H4 (cell line): ENCODE measurements around the gene CDH4. TPM values are rescaled to one million over a fixed set of nuclear protein-coding genes. Genes with fewer than 3 reads are reported as not detected.

ENCODE experiments used
- DNase-seq: peaks from one replicate; pipeline ENCODE4 v3.0.0-alpha.2; 2015; ENCODE audit warnings: low spot score
- total RNA-seq: library from RNA; depleted of rRNA; stranded (reverse); fragments of >200 nt; shearing (Covaris generic); gene quantifications from 2 replicates; pipeline ENCODE4 v1.2.3, GENCODE V29; 2014

The CDH4 gene
- total RNA-seq, 1 experiment from 2014 or later = 0.14 TPM

DNA sequence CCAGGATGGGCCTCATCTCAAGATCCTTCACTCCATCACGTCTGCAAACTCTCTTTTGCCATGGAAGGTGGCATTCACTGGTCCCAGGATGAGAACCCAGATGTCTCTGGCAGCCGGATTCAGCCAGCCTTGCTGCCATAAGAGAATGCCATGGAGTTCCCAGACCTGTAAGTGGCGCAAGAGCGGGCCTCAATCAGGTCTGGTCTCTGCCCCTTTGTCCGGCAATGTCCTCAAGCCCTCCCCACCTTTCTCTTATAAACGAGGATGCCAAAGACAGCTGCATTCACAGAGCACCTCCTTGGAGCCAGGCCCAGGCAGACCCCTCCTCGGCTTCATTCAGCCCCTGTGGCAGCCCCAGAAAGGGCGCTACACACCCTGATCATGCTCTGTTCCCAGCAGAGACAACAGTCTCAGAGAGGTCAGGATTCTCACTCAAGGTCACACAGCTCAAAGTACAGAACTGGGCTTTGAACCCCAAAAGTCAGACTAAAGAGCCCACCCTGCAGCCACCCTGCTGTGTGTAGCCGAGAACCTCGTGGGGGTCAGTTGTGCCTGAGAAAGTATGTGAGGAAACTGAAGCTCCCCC is 549.9 kb downstream of the CDH4 start:
- no peak for DNase-seq

DNA sequence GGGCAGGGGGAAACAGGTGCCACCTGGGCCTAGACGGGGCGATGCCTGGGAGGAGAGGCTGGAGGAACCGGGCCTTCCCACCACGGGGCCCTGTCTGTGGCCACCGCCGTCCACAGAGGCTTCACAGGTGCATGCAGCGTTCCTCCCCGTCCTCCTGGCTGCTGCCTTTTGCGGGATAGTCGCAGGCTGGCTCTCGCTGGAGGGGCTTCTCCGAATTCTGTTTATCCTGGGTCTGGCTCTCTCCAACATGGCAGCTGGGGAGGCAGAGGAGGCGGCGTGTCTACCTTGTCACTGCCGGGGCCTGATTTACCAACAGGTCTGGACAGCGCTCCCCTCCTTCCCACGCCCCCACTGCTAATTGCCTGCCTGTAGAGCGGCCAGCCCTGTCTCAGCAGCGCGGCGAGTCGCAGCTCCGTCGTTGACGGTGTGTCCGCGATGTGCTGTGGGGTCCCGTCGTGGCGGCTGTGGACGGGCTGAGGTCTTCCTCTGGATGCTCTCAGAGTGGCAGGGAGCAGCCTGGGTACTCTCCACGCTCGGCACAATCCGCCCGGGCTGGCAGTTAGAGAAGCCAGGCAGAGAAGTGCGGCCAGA is 550.8 kb downstream of the CDH4 start:
- DNase-seq = no peak

DNA sequence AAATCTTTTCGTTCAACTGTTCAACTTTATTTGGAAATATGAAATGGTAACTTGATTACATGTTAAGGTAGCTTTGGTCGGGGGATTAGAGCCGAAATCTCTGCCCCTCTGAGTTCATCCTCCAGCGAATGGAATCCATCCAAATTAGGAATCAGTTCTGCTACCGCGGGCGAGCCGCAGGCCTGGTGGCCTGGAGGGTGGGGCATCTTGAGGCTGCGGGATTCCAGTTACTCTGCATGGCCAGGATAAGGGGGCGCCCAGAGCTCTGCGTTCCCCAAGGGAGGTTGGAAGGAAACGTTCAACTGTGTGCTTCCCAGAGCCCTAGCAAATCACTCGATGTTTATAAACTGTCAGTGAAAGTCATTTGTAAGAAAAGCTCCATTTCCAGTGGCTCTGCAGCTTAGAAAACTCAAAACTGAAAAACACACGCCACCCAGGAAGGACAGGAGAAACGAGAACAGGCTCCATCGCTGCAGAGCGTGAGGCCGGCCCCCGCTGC is 551.4 kb downstream of the CDH4 start:
- no peak for DNase-seq

DNA sequence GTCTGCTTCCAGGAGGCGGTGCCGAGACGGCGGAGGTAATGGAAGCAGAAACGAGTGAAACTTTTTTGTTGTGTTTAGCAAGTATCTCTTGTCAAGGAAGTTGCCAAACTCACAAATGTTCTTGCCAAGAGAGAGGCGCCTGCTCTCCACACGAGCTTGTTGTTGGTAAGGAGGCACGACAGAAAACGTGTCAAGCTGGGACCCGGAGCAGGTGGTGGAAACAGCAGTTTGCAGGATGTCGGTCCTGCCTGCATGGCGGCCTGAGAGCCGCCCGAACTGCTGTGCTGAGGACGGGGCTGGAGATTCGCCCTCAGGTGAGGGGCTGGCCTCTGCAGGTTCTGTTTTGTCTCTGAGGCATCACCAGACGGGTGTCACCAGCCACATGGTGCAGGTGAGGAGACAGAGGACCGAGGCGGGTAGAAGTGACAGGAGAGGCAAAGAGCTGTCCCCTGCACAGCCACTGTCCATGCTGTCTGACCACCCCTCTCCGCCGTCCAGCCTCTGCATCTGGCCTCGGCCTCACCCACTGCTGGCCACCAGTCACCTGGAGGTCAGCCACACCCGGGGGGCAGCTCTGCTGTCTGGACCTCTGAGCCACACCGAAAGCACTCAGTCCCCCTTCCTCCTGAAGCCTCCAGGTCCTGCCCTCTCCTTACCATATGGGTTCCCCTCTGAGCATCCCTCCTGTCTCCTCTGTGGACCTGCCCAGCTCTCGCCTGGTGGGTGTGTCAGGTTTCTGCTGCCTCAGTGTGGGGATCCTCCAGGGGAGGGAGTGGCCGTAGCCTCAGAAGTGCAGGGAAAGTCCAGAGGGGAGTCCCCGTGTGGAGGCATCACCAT is 552.1 kb downstream of the CDH4 start:
- no peak for DNase-seq

DNA sequence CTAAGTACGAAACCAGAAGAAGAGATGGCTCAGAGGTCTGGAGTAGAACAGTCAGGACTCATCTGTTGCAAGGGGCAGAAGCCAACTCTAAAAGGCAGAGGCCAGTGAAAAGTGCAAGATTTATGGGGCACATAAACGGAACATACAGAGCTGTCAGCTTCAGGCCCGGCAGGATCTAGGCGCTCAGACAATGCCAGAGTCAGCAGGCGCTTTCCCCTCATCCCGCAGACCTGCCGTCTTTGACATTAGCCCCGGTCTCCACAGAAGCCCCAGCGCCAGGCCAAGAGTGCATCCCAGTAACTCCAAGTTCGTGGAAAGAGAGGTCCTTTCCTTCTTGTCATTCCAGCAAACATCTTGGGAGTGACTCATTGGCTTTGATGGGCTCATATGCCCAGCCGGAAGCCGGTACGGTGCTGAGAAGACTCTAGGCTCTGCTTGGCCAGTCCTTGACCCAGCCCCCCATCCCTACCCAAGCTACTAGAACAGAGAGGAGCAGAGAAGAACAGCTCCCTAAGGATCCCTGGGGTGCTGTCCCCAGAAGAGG is 552.8 kb downstream of the CDH4 start:
- no peak for DNase-seq

DNA sequence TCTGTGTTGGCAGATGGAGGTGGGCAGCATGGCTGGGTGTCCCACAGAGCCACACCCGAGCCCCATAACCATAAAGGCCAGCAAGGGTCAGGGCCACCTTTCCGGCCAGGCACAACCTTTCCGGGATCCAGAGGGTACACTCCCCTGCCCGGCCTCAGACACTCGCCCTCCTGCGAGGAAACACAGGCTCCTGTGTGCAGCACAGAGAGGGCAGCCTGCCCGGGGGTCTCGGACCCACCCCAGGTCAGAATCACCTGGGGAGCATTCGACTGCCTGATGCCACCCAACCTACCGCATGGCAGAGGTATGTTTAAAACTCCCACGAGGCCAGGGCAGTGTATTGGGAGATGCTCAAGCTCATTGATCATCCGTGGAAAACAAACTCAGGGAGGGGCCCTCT is 553.3 kb downstream of the CDH4 start:
- DNase-seq = no peak

DNA sequence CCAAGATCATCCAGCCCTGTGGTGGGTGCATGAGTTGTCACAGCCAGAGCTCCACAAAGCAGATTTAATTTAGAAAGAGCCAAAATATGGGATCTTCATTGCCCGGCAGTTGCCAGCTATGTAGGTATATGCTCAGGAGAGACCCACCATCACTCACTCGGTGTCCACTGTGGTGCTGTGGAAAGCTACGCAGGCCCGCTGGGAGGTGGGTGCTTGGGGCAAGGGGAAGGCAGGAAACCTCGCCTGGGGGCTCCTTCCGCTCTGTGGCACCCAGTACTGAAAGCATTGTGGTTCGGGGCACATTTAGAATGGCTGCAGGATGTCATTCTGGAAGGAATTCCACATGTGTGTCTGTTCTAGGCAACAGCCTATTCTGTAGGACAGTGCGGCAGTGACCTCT is 553.7 kb downstream of the CDH4 start:
- no peak for DNase-seq

DNA sequence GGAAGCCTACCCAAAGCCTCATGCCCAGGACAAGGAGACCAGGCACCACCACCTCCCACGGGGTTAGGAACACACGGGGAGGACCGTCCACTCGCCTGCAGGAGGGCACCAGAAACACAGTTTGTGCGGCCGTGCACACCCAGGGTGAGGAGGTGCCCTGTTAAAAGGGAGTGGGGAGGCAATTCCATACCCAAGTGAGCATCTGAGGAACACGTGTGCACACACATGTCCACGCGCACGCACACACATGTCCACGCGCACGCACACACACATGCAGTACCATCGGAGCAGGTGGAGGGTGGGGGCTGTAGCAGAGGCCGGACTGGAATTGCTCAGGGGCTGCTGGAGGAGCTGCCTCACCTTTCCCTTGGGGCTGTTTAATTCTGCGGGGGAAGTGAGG is 554.3 kb downstream of the CDH4 start:
- DNase-seq = no peak

DNA sequence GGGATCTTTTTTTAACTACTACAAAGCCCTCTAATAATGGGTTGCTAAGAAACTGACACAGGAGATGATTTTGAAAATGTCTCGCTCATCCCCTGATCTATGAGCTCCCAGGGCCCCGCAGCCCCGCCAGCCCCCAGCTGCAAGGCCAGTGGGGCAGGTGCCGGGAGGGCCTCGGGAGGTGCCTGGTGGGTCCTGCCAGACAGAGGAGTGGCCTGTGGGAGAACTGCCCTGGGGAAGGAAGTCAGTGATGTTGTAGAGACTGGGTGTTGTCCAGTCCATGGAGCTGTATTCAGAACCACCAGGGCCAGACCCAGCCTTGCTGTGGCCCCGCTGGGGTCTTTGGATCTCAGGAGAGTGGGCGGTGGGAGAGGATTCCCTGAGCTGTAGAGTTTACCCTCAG is 554.9 kb downstream of the CDH4 start:
- DNase-seq = no peak

DNA sequence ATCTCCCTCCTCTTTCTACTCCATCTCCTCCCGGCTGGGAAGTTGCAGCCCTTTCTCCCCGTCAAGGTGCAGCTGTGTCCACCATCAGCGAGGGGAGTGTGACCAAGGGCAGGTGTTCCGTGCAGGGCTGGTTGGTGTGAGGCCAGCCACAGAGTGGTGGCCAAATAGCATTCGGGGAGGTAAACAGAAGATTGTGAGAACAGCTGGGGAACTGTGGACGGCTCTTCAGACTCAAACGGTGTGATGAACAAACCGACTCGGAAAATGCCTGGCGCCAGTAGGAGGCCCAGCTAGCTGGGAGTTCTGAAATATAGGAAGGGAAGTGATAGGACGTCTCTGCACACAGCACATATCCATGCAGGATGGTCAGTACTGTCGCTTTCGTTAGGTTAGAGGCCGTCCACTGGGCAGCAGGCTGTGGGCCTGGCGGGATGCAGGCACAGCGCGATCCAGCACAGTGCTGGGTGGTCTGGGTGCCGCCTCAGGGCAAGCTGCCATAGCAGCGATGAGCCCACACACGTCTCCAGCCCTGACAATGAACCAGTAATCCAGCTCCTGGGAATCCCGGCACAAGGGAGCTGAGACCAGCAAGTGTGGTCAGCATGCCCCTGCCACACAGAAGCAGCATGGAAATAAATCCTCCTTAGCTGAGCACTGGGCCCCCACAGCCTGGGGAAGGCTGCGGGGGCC is 555.6 kb downstream of the CDH4 start:
- DNase-seq = no peak

DNA sequence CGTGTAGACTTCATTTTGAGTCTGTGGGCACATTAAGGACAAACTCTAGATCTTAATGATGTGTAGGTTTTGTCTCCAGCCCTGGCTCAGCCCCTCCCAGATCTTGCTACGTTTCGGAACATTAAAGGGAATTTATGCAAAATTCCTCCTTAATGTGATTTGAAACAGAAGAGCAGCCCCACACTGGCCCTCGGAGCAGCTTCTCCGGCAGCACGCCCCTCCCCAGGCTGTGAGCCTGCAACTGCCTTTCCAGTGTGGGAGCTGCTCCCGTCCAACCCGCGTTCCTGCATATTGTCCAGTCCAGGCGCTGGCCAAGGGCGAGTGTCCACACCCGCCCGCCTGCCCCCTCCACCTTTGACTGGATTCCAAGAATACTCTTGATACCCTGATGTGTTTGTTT is 556.4 kb downstream of the CDH4 start:
- no peak for DNase-seq

DNA sequence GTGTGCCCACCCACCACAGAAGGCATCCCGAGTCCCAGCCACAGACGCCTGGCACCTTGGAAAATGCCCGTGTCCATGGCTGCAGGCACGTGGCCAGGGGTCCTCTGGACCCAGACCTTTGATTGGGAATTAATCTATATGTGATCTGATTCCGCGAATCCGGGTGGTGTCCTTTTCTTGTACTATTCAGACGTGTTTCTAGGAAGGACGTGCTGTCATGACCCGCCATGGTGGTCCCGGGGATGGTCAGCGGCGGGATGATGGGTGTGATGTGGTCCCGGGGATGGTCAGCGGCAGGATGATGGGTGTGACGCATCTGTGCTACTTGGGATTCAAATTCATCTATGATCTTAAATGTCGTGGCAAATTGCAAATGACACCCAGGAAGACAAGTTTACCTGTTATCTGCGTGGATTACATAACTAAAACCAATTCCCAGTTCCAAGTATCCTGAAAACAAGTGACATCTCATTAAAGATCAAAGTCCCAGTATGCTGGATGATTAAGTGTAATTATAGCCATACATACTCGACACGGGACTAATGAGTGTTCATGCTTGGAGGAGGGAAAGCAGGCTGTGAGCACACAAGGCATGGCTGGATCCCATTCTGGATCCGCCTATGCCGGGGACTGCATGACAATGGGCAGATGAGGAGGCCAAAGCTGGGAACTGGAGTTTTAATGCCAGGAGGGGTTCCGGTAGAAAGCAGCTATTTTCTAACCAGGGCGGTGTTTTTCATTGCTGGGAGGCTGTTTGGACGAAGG is 557.1 kb downstream of the CDH4 start:
- DNase-seq = no peak

DNA sequence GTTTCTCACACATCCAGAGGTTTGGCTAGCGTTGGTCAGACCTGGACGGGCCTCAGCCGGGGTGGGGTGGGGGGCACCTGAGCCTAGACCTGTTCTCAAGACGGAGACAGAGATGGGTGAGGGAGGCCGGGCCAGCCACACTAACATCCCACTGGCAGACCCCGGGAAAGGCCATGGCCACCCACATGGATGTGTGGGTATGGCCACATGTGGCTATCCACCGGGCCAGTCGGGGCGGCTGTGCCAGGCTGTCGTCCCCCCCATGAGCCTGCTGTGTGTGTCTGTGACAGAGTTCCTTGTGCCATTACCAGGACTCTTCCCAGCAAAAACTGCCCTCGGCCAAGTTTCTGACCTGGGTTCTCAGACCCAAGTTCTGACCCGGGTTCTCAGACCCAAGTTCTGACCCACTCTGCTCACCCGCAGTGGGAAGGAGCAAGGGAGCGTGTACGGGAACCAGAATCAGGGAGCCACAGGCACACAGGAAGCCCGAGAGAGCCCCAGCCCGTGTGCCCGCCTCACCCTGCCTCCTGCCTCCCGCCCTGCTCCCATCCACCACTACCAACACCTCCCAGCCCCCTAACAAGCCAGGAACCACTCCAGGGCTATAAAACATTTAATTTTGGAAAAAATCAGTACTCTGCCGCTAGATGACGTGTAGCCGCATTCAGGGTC is 558.1 kb downstream of the CDH4 start:
- no peak for DNase-seq

DNA sequence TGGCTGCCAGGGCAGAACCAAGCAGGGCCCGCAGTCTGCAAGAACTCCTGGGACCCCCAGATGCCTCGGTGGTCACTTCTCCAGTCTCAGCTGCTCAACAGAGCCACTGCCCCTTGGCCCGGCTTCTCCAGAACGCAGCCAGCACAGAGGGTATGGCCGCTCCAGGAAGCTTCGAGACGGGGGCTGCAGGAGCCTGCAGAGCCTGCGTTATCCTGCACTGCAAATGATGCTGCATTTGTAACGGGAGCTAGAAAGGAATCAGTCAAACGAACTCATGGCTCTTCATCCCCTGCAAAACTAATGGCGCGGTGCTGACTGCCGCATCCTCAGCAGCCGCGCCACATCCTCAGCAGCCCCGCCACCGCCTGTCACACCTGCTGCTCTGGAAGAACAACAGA is 558.7 kb downstream of the CDH4 start:
- no peak for DNase-seq

DNA sequence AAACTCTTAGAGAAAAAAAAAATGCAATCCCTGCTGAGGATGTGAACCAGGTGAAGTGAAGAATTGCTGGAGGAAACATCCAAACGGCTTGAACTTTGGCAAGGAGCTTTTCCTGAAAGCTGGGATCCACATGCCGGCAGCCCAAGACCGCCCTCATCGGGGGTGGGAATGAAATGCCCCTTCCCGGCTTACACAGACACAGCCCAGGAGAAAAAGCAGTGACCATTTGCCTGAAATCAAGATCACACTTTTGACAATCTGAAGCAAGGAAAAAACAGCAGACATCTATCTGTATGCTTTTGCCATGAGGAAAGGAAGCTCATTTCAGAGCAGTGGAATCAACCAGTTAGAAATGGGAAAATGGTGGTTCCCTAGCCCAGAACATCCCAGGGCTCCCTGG is 559.1 kb downstream of the CDH4 start:
- no peak for DNase-seq

DNA sequence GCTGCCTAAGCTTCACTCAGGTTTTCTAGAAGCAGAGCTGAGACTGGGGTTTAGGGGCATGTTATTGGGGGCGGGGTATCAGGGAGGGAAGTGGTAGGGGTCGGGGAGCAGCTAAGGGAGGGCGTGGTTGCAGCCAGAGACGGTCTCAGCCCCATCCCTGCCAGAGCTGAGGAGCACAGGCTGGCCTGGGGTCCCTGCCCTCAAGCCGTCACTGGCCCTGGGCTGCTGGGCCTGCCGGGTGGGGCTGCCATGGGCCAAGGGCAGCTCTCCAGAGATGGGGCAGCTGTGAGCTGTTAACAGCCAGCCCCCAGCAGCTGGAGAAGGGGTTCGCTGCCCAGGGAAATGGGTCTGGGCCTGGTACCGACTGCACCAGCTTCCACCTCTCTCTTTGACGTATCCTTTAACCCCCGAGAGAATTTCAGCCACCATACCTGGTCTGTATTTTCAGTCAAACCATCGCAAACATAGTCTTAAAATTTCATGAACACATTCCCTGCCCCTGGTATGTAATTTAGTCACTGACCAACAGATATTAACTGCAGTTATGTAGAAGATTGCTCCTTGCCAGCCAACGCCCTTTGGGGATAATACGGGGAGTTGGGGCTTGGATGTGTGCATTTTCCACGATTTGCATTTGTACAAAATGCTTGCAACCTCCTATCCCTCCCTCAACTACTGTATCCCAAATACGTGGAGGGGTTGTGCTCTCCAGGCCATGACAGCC is 560.2 kb downstream of the CDH4 start:
- DNase-seq = no peak

DNA sequence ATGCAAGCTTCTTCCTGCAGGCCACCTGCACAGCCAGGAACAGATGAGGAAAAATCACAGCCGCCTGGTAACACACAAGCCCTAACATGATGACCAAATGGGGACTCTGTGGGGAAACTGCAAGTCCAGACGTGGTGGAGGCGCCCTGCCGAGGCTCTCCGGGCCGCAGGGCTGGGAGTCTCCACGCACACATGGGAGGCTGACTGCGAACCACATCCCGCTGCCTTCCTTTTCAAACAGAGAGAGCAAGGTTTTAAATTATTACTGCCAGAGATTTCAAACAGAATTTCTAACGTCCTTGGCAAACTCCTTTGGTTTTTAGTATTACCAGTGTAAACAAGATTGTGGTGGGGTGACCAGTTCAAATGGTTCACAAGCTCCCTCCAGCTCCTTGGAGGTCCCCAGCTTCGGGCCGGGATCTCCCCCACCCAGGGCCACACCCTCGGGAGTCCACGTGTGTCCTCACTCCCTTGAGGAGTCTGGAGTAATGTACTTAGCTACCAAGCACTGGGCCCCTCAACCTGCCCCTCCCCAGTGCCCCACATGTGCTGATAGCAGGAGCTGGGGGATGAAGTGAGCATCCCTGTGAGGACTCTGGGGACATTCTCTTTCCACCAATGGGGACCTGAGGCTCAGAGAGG is 560.9 kb downstream of the CDH4 start:
- no peak for DNase-seq

DNA sequence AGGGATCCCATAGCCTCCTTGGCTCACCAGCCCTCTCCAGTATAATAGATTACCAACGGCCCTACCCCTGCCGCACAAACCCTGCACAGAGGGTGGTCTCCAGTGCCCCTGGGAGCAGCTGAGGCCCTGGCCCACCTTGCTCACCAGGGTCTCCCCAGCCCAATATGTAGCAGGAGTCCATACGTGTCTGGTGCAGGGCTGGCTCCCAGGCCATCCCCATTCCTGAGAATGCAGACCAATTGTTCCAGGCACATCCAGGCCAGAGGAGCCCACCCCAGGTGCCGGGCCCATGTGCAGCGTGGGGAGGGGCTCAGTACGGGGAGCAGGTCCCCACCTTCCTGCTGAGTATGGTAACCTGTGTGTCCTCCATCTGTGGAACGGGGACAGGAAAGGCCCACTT is 561.7 kb downstream of the CDH4 start:
- no peak for DNase-seq

DNA sequence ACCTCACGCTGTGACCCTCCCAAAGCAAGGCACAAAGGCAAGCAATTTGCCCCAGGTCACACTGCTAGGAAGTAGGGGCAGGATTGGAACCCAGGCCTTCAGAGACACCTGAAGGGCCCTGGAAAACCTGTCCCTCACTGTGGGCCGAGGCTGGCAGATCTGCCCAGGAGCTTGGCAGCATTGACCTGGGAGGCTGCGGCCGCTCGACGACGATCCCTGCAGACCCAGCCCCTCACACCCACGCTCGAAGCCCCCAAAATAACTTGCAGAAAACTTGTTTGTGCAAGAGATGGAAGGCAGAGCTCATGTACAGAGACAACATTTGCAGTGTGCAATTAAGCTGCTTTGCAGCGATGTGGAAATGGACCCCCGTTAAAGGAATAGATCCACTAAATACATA is 562.2 kb downstream of the CDH4 start:
- DNase-seq = no peak

DNA sequence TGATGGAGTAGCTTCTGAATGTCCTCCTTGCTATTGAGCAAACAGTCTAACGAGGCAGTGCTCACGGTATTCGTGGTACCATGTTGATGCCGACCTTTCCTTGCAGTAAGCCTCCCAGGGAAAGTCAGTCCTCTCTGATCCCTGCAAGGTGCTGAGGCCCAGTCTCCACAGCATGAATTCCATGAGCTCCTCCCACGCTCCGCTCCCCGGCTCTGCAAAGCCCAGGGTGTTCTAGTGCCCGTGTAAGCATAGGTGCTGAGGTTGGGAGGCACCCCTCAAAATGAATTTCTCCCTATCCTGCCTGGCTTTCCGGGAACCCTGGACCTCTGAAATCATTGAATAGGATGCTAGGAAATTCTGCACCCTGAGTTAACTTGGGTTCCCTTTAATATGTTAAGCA is 562.7 kb downstream of the CDH4 start:
- DNase-seq = no peak
